WTC11 (cell line): ENCODE data around the gene RAD51. TPM values are rescaled to one million over a fixed set of nuclear protein-coding genes. Genes with fewer than 3 reads are reported as not detected.

Experiments
- ATAC-seq: fragments of 200-7000 bp; cut with Tn5 transposase; 2 replicates; pipeline ENCODE4 v1.10.0; 2021; ENCODE audit warnings: mild to moderate bottlenecking, moderate library complexity
- CTCF ChIA-PET: fragments of 300-600 bp; sonication (Branson Sonifier 250); formaldehyde crosslinking; loops from one replicate; lab custom pipeline; 2021; ENCODE audit warnings: antibody characterized with exemption; lab: Charles Lee
- POLR2A ChIA-PET: fragments of 350-600 bp; sonication (Branson Sonifier 250); formaldehyde crosslinking; loops from one replicate; lab custom pipeline; 2021; ENCODE audit warnings: antibody characterized with exemption; lab: Charles Lee
- DNase-seq: peaks from one replicate; pipeline ENCODE4 v3.0.0; 2021; ENCODE audit warnings: low spot score
- H3K27ac Mint-ChIP-seq: 2 replicates; pipeline ENCODE4 v1.8.0; 2021; ENCODE audit warnings: mixed read lengths
- H3K27me3 Mint-ChIP-seq: 2 replicates; pipeline ENCODE4 v1.8.0; 2021; ENCODE audit warnings: low read depth, mild to moderate bottlenecking, moderate library complexity, mixed read lengths
- H3K36me3 Mint-ChIP-seq: 2 replicates; pipeline ENCODE4 v1.8.0; 2021; ENCODE audit warnings: mixed read lengths
- H3K4me1 Mint-ChIP-seq: 2 replicates; pipeline ENCODE4 v1.8.0; 2022; ENCODE audit warnings: mixed read lengths
- H3K4me3 Mint-ChIP-seq: 2 replicates; pipeline ENCODE4 v1.8.0; 2021; ENCODE audit warnings: mild to moderate bottlenecking, moderate library complexity, mixed read lengths
- H3K9me3 Mint-ChIP-seq: 2 replicates; pipeline ENCODE4 v1.8.0; 2021; ENCODE audit warnings: mixed read lengths
- CREB1 ChIP-seq: sonication (generic); formaldehyde crosslinking; IDR thresholded peaks from 2 replicates; pipeline ENCODE4 v1.8.0; 2023; ENCODE audit warnings: mild to moderate bottlenecking, missing genetic modification reagents
- ELF4 ChIP-seq: sonication (generic); formaldehyde crosslinking; IDR thresholded peaks from 2 replicates; pipeline ENCODE4 v1.8.1; 2022; ENCODE audit warnings: low read depth, mild to moderate bottlenecking, moderate library complexity, missing genetic modification reagents
- MXD4 ChIP-seq: fragments of 250-450 bp; sonication (Bioruptor Pico); IDR thresholded peaks from 2 replicates; pipeline ENCODE4 v1.8.0; 2021; ENCODE audit warnings: mild to moderate bottlenecking, moderate library complexity, borderline replicate concordance
- NFE2L1 ChIP-seq: sonication (generic); formaldehyde crosslinking; IDR thresholded peaks from 2 replicates; pipeline ENCODE4 v1.8.1; 2023; ENCODE audit warnings: missing genetic modification reagents
- OVOL2 ChIP-seq: fragments of 250-450 bp; sonication (Bioruptor Pico); IDR thresholded peaks from 2 replicates; pipeline ENCODE4 v1.9.0; 2021; ENCODE audit warnings: mild to moderate bottlenecking, borderline replicate concordance
- SP1 ChIP-seq: sonication (generic); formaldehyde crosslinking; conservative IDR thresholded peaks from 2 replicates; pipeline ENCODE4 v1.8.1; 2022; ENCODE audit warnings: missing genetic modification reagents
- TCF7 ChIP-seq: sonication (generic); formaldehyde crosslinking; IDR thresholded peaks from 2 replicates; pipeline ENCODE4 v1.8.0; 2022; ENCODE audit warnings: mild to moderate bottlenecking, low read depth, missing genetic modification reagents, moderate library complexity
- TEAD4 ChIP-seq: sonication (generic); formaldehyde crosslinking; IDR thresholded peaks from 2 replicates; pipeline ENCODE4 v1.8.0; 2022; ENCODE audit warnings: mild to moderate bottlenecking, missing genetic modification reagents
- ZNF263 ChIP-seq: sonication (generic); formaldehyde crosslinking; IDR thresholded peaks from 2 replicates; pipeline ENCODE4 v1.8.1; 2022; ENCODE audit warnings: low read depth, mild to moderate bottlenecking, moderate library complexity, missing genetic modification reagents
- ZNF317 ChIP-seq: sonication (generic); formaldehyde crosslinking; IDR thresholded peaks from 2 replicates; pipeline ENCODE4 v1.8.1; 2023; ENCODE audit warnings: low read depth, mild to moderate bottlenecking, moderate library complexity, missing genetic modification reagents, borderline replicate concordance
- total RNA-seq: library from RNA; stranded (reverse); gene quantifications from 3 replicates; pipeline ENCODE4 v1.2.3, GENCODE V29; 2021
- TF ChIP-seq, protein P1 (sequence below): sonication (generic); formaldehyde crosslinking; IDR thresholded peaks from 2 replicates; pipeline ENCODE4 v1.8.1; 2023; ENCODE audit warnings: mild to moderate bottlenecking, missing genetic modification reagents
- TF ChIP-seq, protein P2 (sequence below): sonication (generic); formaldehyde crosslinking; IDR thresholded peaks from 2 replicates; pipeline ENCODE4 v1.8.0; 2022; ENCODE audit warnings: missing genetic modification reagents
- TF ChIP-seq, protein P3 (sequence below): sonication (generic); formaldehyde crosslinking; IDR thresholded peaks from 2 replicates; pipeline ENCODE4 v1.8.0; 2023; ENCODE audit warnings: missing genetic modification reagents
- TF ChIP-seq, protein P4 (sequence below): sonication (generic); formaldehyde crosslinking; IDR thresholded peaks from 2 replicates; pipeline ENCODE4 v1.8.1; 2022; ENCODE audit warnings: mild to moderate bottlenecking, moderate library complexity, missing genetic modification reagents
- TF ChIP-seq, protein P5 (sequence below): sonication (generic); formaldehyde crosslinking; conservative IDR thresholded peaks from 2 replicates; pipeline ENCODE4 v1.8.1; 2023; ENCODE audit warnings: mild to moderate bottlenecking, low read depth, missing genetic modification reagents, moderate library complexity
- TF ChIP-seq, protein P6 (sequence below): sonication (generic); formaldehyde crosslinking; IDR thresholded peaks from 2 replicates; pipeline ENCODE4 v1.8.1; 2023; ENCODE audit warnings: mild to moderate bottlenecking, missing genetic modification reagents, moderate library complexity
- TF ChIP-seq, protein P7 (sequence below): sonication (generic); formaldehyde crosslinking; IDR thresholded peaks from 2 replicates; pipeline ENCODE4 v1.8.0; 2023; ENCODE audit warnings: mild to moderate bottlenecking, missing genetic modification reagents
- TF ChIP-seq, protein P8 (sequence below): sonication (generic); formaldehyde crosslinking; IDR thresholded peaks from 2 replicates; pipeline ENCODE4 v1.8.0; 2022; ENCODE audit warnings: mild to moderate bottlenecking, missing genetic modification reagents
- TF ChIP-seq, protein P9 (sequence below): sonication (generic); formaldehyde crosslinking; conservative IDR thresholded peaks from 2 replicates; pipeline ENCODE4 v1.8.1; 2022; ENCODE audit warnings: mild to moderate bottlenecking, missing genetic modification reagents

The RAD51 gene
- total RNA-seq, 1 experiment from 2014 or later = 36.4 TPM

DNA sequence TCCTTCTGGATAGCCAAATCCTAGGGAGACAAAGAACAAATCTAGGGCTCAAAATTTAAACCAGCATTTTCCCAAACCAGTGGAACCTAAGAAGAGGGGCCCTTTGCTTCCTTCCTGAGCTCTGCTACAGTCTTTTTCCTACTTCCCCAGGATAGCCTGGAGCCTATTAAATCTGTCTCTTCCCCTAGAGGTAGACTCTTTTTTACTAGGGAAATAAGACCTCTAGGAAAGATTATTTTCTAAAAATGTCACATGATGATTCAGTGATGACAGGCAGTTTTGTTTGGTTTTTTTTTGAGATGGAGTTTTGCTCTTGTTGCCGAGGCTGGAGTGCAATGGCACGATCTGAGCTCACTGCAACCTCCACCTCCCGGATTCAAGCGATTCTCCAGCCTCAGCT lies 41.6 kb downstream of the RAD51 start:
- Mint-ChIP-seq H3K27me3 (no peaks in the 10 kb centered on the region), H3K4me3 (no peak overlapping the region), H3K27ac (peak overlapping the region; percentile 74; the same call in 1 of the 2 replicates), H3K9me3 (no peaks in the 10 kb centered on the region), H3K4me1 (peaks cover 45% of the 10 kb centered on the region), H3K36me3 (peaks cover 34% of the 10 kb centered on the region)
- POLR2A ChIA-PET = no interaction called here
- ATAC-seq (no peak), DNase-seq (no peak)
- CTCF ChIA-PET = interaction anchor here (1.1 to 2.8 kb wide), 3 partner anchors 10 to 157 kb away, joined by 3 to 9 read pairs (median 5); partner anchors contain the start of gene VPS18
- TF ChIP-seq CREB1 (CRISPR knock-in tag) (no peak), TCF7 (no peak), TEAD4 (CRISPR knock-in tag) (no peak), ZNF317 (CRISPR knock-in tag) (no peak), NFE2L1 (CRISPR knock-in tag) (no peak), OVOL2 (CRISPR knock-in tag) (no peak), SP1 (no peak), MXD4 (no peak), ELF4 (no peak), ZNF263 (CRISPR knock-in tag) (no peak)
- TF ChIP-seq, protein P1, sequence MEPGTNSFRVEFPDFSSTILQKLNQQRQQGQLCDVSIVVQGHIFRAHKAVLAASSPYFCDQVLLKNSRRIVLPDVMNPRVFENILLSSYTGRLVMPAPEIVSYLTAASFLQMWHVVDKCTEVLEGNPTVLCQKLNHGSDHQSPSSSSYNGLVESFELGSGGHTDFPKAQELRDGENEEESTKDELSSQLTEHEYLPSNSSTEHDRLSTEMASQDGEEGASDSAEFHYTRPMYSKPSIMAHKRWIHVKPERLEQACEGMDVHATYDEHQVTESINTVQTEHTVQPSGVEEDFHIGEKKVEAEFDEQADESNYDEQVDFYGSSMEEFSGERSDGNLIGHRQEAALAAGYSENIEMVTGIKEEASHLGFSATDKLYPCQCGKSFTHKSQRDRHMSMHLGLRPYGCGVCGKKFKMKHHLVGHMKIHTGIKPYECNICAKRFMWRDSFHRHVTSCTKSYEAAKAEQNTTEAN = no peak
- TF ChIP-seq, protein P2, sequence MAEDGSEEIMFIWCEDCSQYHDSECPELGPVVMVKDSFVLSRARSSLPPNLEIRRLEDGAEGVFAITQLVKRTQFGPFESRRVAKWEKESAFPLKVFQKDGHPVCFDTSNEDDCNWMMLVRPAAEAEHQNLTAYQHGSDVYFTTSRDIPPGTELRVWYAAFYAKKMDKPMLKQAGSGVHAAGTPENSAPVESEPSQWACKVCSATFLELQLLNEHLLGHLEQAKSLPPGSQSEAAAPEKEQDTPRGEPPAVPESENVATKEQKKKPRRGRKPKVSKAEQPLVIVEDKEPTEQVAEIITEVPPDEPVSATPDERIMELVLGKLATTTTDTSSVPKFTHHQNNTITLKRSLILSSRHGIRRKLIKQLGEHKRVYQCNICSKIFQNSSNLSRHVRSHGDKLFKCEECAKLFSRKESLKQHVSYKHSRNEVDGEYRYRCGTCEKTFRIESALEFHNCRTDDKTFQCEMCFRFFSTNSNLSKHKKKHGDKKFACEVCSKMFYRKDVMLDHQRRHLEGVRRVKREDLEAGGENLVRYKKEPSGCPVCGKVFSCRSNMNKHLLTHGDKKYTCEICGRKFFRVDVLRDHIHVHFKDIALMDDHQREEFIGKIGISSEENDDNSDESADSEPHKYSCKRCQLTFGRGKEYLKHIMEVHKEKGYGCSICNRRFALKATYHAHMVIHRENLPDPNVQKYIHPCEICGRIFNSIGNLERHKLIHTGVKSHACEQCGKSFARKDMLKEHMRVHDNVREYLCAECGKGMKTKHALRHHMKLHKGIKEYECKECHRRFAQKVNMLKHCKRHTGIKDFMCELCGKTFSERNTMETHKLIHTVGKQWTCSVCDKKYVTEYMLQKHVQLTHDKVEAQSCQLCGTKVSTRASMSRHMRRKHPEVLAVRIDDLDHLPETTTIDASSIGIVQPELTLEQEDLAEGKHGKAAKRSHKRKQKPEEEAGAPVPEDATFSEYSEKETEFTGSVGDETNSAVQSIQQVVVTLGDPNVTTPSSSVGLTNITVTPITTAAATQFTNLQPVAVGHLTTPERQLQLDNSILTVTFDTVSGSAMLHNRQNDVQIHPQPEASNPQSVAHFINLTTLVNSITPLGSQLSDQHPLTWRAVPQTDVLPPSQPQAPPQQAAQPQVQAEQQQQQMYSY (CRISPR knock-in tag) = no peak
- TF ChIP-seq, protein P3, sequence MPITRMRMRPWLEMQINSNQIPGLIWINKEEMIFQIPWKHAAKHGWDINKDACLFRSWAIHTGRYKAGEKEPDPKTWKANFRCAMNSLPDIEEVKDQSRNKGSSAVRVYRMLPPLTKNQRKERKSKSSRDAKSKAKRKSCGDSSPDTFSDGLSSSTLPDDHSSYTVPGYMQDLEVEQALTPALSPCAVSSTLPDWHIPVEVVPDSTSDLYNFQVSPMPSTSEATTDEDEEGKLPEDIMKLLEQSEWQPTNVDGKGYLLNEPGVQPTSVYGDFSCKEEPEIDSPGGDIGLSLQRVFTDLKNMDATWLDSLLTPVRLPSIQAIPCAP (CRISPR knock-in tag) = no peak
- TF ChIP-seq, protein P4, sequence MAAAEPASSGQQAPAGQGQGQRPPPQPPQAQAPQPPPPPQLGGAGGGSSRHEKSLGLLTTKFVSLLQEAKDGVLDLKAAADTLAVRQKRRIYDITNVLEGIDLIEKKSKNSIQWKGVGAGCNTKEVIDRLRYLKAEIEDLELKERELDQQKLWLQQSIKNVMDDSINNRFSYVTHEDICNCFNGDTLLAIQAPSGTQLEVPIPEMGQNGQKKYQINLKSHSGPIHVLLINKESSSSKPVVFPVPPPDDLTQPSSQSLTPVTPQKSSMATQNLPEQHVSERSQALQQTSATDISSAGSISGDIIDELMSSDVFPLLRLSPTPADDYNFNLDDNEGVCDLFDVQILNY = no peak
- TF ChIP-seq, protein P5, sequence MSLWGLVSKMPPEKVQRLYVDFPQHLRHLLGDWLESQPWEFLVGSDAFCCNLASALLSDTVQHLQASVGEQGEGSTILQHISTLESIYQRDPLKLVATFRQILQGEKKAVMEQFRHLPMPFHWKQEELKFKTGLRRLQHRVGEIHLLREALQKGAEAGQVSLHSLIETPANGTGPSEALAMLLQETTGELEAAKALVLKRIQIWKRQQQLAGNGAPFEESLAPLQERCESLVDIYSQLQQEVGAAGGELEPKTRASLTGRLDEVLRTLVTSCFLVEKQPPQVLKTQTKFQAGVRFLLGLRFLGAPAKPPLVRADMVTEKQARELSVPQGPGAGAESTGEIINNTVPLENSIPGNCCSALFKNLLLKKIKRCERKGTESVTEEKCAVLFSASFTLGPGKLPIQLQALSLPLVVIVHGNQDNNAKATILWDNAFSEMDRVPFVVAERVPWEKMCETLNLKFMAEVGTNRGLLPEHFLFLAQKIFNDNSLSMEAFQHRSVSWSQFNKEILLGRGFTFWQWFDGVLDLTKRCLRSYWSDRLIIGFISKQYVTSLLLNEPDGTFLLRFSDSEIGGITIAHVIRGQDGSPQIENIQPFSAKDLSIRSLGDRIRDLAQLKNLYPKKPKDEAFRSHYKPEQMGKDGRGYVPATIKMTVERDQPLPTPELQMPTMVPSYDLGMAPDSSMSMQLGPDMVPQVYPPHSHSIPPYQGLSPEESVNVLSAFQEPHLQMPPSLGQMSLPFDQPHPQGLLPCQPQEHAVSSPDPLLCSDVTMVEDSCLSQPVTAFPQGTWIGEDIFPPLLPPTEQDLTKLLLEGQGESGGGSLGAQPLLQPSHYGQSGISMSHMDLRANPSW (CRISPR knock-in tag) = no peak
- TF ChIP-seq, protein P6, sequence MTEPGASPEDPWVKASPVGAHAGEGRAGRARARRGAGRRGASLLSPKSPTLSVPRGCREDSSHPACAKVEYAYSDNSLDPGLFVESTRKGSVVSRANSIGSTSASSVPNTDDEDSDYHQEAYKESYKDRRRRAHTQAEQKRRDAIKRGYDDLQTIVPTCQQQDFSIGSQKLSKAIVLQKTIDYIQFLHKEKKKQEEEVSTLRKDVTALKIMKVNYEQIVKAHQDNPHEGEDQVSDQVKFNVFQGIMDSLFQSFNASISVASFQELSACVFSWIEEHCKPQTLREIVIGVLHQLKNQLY (CRISPR knock-in tag) = no peak
- TF ChIP-seq, protein P7, sequence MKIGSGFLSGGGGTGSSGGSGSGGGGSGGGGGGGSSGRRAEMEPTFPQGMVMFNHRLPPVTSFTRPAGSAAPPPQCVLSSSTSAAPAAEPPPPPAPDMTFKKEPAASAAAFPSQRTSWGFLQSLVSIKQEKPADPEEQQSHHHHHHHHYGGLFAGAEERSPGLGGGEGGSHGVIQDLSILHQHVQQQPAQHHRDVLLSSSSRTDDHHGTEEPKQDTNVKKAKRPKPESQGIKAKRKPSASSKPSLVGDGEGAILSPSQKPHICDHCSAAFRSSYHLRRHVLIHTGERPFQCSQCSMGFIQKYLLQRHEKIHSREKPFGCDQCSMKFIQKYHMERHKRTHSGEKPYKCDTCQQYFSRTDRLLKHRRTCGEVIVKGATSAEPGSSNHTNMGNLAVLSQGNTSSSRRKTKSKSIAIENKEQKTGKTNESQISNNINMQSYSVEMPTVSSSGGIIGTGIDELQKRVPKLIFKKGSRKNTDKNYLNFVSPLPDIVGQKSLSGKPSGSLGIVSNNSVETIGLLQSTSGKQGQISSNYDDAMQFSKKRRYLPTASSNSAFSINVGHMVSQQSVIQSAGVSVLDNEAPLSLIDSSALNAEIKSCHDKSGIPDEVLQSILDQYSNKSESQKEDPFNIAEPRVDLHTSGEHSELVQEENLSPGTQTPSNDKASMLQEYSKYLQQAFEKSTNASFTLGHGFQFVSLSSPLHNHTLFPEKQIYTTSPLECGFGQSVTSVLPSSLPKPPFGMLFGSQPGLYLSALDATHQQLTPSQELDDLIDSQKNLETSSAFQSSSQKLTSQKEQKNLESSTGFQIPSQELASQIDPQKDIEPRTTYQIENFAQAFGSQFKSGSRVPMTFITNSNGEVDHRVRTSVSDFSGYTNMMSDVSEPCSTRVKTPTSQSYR (CRISPR knock-in tag) = no peak
- TF ChIP-seq, protein P8, sequence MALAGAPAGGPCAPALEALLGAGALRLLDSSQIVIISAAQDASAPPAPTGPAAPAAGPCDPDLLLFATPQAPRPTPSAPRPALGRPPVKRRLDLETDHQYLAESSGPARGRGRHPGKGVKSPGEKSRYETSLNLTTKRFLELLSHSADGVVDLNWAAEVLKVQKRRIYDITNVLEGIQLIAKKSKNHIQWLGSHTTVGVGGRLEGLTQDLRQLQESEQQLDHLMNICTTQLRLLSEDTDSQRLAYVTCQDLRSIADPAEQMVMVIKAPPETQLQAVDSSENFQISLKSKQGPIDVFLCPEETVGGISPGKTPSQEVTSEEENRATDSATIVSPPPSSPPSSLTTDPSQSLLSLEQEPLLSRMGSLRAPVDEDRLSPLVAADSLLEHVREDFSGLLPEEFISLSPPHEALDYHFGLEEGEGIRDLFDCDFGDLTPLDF (CRISPR knock-in tag) = no peak
- TF ChIP-seq, protein P9, sequence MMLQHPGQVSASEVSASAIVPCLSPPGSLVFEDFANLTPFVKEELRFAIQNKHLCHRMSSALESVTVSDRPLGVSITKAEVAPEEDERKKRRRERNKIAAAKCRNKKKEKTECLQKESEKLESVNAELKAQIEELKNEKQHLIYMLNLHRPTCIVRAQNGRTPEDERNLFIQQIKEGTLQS = no peak
